ENCODE results near the gene PRG3. TPM values are rescaled to one million over a fixed set of nuclear protein-coding genes. Genes with fewer than 3 reads are reported as not detected.

The PRG3 gene
- total RNA-seq, 4 donors from 2014 or later = not detected

GRCh38 chr11:57426929-57427726, 46.2 kb upstream of the PRG3 start, which contains the start of gene SLC43A3:
Gene SLC43A3 (minus strand): TSS chr11:57427121. CDS start chr11:57426172, 949 bp downstream.
- DNase-seq (ENCODE audit: extremely low spot score) = peak; percentile 94
- peak within 1 kb of the TSS; percentile 60 to 67 (median 62) for H3K4me3 ChIP-seq
- peaks cover 62 to 71% (median 68%) of the 10 kb centered on the region in 4 donors for H3K4me1 ChIP-seq
- 5% methylated on average over 35 of the region's 39 CpGs for WGBS
- no peaks in the 10 kb centered on the region for H3K27me3 ChIP-seq
- intact Hi-C loops (cut with DNase I) = no loop called here
- TF ChIP-seq EP300 (IDR thresholded peaks at IDR 0.05) (no peak), POLR2A (IDR thresholded peaks at IDR 0.05; ENCODE audit: low read depth) (peak; percentile 19), POLR2AphosphoS5 (IDR thresholded peaks at IDR 0.05) (peak; percentile 33 to 73)
- H3K9me3 ChIP-seq = no peaks in the 10 kb centered on the region
- peaks cover 0 to 19% (median 9%) of the 10 kb centered on the region in 4 donors for H3K36me3 ChIP-seq
- peak within 1 kb of the TSS; percentile 98 to 99 (median 98) for H3K27ac ChIP-seq (replicated peaks in 1 of 4)

DNA sequence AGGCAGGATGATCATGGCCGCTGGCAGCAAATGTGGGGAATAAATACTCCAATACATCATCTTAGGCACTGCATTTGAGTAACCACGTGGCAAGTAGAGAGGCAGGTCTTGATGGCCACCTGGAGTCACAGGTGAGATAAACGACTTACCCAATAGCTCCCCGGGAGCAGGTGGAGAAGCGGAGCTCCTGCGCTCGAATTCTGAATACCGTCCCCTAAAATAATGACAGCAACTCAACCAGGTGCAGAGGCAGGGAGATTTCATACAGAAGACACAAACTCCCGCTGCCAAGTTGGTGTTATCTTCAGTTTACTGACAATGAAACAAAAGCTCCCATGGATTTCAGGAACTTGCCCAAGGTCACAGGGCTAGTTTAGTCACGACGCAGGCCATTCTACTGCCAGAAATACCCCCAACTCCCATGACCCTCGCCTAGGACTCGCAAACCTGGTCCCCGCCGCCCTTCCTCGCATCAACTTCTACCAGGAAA, 45.5 kb upstream of the PRG3 start:
- H3K27me3 ChIP-seq = no peaks in the 10 kb centered on the region
- peak overlapping the region; percentile 98 to 99 (median 98) for H3K27ac ChIP-seq (replicated peaks in 1 of 4)
- no peak for DNase-seq (ENCODE audit: extremely low spot score)
- no peaks in the 10 kb centered on the region for H3K9me3 ChIP-seq
- H3K4me1 ChIP-seq = peaks cover 60 to 71% (median 64%) of the 10 kb centered on the region in 4 donors
- TF ChIP-seq EP300 (IDR thresholded peaks at IDR 0.05) = no peak
- no peak for TF ChIP-seq CTCF (IDR thresholded peaks at IDR 0.05)
- TF ChIP-seq POLR2A (IDR thresholded peaks at IDR 0.05; ENCODE audit: low read depth) = no peak
- TF ChIP-seq POLR2AphosphoS5 (IDR thresholded peaks at IDR 0.05) = no peak
- 20% methylated on average over 13 of the region's 16 CpGs for WGBS
- intact Hi-C loops (cut with DNase I) = no loop called here
- peak overlapping the region; percentile 60 to 67 (median 62) for H3K4me3 ChIP-seq
- peaks cover 0 to 20% (median 12%) of the 10 kb centered on the region in 4 donors for H3K36me3 ChIP-seq

- Histone ChIP-seq H3K4me1 (peaks cover 59 to 70% (median 64%) of the 10 kb centered on the region in 4 donors), H3K4me3 (peak overlapping the region; percentile 60 to 67 (median 62)), H3K27me3 (no peaks in the 10 kb centered on the region), H3K9me3 (no peaks in the 10 kb centered on the region), H3K36me3 (peaks cover 0 to 27% (median 18%) of the 10 kb centered on the region in 4 donors), H3K27ac (replicated peaks in 1 of 4) (peak overlapping the region; percentile 98 to 99 (median 98))
- TF ChIP-seq POLR2AphosphoS5 (IDR thresholded peaks at IDR 0.05) (peak; percentile 79 to 93), POLR2A (IDR thresholded peaks at IDR 0.05; ENCODE audit: low read depth) (no peak)
- intact Hi-C loops (cut with DNase I) = no loop called here
- DNase-seq (ENCODE audit: extremely low spot score) = peak; percentile 93
- WGBS = 30% methylated on average over 12 of the region's 15 CpGs
Observed at GRCh38 chr11:57425565-57426438, 44.9 kb upstream of the PRG3 start.

DNA sequence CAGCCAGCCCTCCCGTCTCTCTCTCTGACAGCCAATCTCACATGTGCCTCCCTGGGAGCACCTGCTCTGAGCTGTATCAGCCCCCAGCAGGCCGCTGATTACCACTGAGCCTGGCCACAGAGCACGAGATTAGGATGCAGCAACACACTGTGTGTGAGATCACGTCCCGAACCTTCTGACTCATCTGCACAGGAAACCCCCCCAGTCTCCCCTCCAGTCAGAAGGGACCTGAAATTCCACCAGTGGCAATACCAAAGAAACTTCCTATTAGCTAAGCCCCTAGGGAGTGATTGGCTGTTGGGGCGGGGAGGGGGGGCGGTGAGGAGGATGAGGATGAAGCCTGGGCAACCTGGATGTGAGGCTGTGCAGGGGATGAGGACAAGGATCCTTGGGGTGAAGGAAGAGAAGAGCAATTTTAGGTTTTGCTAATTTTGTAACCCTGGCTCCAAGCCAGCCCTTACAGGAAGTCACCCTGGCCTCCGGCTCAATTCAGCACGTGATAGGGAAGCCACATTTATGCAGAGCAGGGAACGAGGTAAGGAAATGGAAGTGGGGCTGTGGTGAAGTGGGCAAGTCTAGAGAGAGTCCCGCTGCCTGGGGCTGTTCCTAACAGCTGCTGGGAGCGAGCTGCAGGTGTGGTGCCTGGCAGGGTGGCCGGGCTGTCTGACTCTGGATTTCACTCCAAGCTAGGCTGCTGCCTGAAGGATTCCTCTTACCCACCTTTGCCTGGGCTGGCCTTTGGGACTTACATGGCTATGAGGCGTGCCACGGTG, 44.0 kb upstream of the PRG3 start:
- peak; percentile 95 for DNase-seq (ENCODE audit: extremely low spot score)
- Histone ChIP-seq H3K27ac (replicated peaks in 1 of 4) (peak overlapping the region; percentile 98 to 99 (median 98)), H3K36me3 (peaks cover 0 to 35% (median 25%) of the 10 kb centered on the region in 4 donors), H3K9me3 (no peaks in the 10 kb centered on the region), H3K27me3 (no peaks in the 10 kb centered on the region), H3K4me3 (peak overlapping the region; percentile 60 to 67 (median 62)), H3K4me1 (peaks cover 57 to 64% (median 62%) of the 10 kb centered on the region in 4 donors)
- WGBS = 56% methylated on average over 9 of the region's 15 CpGs
- intact Hi-C loops (cut with DNase I) = no loop called here
- TF ChIP-seq EP300 (IDR thresholded peaks at IDR 0.05) (no peak), POLR2AphosphoS5 (IDR thresholded peaks at IDR 0.05) (peak; percentile 66 to 67), CTCF (IDR thresholded peaks at IDR 0.05) (no peak)

All from esophagus muscularis mucosa (tissue), 4 donors.